NK-92 (cell line): ENCODE measurements around the gene IER3.

Experiments
- DNase-seq: peaks from one replicate; lab custom pipeline; 2025; ENCODE audit not compliant: unreplicated experiment; lab: John Stamatoyannopoulos, UW

Gene IER3

DNA sequence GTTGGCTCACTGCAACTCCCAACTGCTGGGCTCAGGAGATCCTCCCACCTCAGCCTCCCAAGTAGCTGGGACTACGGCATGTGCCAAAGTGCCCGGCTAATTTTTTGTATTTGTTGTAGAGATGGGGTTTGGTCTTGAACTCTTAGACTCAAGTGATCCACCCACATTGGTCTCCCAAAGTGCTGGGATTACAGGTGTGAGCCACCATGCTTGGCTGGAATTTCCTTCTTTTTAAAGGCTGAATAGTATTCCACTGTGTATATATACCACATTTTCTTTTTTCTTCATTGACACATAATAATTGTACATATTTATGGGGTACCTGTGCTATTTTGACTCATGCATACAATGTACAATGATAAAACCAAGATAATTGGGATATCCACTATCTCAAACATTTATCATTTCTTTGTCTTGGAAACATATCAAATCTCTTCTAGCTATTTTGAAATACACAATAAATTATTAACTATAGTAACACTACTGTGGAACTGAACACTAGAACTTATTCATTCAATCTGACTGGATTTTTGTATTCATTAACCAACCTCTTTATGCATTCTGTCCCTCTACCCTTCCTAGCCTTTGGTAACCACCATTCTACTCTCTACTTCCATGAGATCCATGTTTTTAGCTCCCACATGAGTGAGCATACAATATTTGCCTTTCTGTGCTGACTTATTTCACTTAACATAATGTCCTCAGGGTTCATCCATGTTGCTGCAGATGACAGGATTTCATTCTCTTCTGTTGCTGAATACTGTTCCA lies 35.1 kb downstream of the IER3 start:
- DNase-seq = no peak

DNA sequence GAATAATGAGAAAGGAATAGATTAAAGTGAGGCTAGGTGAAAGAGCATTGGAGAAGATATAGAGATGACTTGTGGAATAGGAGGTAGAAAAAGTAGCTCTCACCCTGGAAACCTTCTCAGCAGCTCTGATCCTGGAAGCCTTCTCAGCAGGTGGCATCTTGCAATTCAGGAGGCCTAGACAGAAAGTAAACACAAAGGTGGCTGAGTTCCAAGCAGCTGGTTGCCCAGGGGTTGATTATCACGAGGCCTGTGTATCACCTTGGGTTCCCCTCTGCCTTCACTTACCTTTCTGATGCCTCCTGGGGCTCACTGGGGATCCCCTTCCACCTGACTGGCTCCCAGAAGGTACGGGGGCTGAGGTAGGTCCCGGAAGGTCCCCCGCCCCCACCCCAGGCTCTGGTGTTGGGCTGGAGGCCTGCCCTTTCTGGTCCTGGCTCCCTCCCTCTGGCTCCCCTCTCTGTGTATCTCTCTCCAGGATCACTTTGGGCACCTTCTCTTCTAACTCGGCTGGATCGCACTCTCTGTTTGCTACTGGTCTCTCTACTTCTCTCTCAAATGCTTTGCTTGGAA lies 37.0 kb downstream of the IER3 start:
- DNase-seq = no peak

DNA sequence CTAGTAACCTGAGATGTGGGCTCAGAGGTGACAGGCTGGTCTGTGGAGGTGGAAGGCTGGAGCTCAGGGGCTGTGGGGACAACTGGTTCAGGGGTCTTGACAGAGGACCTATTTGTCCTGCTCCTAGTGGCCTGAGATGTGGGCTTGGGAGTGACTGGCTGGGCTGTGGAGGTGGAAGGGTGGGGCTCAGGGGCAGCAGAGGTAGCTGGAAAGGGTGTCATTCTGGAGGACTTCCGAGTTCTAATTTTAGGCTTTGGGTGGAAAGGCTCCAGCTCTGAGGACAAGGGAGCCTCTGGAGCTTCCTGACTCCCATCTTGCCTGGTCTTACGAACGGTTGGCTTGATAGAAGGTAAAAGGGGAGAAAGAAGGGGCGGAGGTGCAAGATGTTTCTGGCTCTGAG lies 38.7 kb downstream of the IER3 start:
- DNase-seq = no peak

- DNase-seq = no peak
Measured at GRCh38 chr6:30703821-30704220, 40.5 kb downstream of the IER3 start.

DNA sequence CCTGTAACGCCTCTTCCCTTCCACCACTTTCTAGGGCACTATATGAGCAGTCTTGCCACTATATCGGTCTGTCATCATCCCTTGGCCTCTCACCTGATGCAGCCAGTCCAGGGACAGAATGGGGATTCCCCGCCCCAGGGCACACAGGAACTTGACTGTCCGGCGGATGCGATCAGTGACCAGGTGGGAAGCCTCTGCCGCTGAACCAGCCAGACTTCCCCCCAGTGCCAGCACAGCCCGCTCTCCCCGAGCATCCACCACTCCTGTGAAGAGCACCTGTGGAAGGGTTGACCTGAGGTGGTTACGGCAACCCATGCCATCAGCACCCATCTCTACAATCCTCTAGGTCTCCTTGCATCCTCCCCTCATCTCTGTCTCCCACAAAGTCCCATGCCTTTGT lies 41.3 kb downstream of the IER3 start:
- no peak for DNase-seq

DNA sequence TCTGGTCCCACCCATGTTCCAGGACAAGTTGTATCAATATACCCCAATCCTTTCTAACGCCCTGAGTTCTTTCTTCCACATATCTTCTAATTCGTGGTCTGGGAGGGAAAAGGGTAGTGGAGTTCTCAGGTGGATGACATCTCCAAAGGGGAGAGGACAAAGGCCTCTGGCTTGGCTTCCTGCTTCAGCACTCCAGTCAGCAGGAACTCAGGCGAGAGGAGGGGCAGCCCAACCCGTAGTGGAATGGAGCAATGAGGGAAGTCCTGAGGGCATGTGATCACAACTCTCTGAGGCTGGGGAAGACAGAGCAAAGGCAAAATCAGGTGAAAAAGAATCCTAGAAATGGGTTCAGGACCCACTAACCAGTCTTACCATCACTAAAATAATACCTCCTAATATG lies 44.0 kb downstream of the IER3 start:
- no peak for DNase-seq

DNA sequence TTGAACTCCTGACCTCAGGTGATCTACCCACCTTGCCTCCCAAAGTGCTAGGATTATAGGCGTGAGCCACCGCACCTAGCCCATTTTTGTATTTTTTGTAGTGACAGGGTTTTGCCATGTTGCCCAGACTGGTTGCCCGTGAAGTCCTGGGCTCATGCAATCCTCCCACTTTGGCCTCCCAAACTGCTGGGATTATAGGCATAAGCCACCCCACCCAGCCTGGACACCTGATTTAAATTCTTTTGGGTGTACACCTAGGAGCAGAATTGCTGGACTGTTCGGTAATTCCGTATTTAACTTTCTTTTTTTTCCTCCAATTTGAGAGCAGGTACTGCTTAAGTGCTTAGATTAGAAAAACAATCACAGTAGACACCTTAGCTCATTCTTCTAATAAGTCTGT lies 47.9 kb downstream of the IER3 start:
- DNase-seq = no peak
